Right forelimb (tissue), 1 donor: ENCODE measurements around the gene SENP7.
"Not testable (repeated sequence)": the region's sequence is repeated elsewhere in the genome, so short reads cannot be mapped to it uniquely, and the experiment has no call there.

ENCODE experiments used
- DNase-seq: peaks from one replicate; pipeline ENCODE4 v3.0.0-alpha.2; 2018

Gene SENP7

DNA sequence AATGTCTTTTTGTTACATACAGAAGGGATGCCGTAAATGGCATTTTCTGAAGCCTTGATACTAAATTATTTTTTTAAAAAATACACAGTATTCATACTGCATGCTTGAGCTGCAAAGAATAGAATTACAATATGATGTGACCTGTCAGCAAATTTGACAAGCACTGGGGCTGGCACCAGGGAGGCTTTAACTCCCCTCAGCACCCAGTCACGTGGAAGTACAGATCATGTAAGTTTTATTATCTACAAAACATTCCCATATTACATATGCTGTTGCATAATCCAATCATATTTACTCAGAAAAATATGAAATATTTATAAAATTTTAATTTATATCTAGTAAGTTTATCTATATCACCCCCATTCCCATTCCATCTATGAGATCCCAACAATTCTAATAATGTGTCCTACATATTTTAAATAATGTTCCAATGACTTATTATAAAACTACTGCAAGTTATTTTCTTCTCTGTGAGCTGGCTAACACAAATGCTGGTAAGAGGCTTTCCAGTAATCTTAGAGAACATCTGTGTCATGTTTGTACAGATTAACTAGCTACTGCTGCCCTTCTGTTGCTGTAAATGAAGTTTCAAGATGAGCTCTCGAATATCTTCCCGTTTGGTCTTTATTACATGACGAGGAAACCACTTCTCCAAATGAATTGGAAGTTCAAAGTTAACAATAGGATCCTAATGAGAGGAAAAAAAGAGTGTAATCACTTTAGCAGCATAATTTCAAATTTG is 187.4 kb downstream of the SENP7 start:
- no peak for DNase-seq

DNA sequence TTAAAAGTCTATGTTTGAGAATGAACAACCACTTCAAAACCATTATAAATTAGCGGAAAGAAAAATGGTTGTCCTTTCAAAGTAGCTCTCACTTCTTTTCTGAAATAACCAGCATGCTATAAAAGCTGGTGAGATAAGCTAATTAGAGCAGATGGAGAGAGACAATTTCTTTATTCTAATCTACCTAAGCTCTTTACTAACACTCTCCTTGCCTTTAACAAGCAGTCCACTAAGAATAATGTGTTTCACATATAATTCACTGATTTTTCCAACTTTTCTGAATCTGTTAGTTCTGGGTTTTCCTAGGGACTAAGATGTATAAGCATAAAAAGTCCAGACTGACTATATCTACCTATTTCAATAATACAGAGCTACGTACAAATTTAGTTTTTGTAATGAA is 192.5 kb downstream of the SENP7 start, which contains the start of gene IMPG2:
Gene IMPG2 (minus strand): TSS at position 101 of the 400 bp plus-strand sequence. CDS start 203 bp downstream, outside the sequence.
- no peak for DNase-seq

- DNase-seq, result no peak
Observed at GRCh38 chr3:101319531-101319930, 193.5 kb downstream of the SENP7 start.

GRCh38 chr3:101312545-101312944 is 200.5 kb downstream of the SENP7 start:
- no peak for DNase-seq

DNA sequence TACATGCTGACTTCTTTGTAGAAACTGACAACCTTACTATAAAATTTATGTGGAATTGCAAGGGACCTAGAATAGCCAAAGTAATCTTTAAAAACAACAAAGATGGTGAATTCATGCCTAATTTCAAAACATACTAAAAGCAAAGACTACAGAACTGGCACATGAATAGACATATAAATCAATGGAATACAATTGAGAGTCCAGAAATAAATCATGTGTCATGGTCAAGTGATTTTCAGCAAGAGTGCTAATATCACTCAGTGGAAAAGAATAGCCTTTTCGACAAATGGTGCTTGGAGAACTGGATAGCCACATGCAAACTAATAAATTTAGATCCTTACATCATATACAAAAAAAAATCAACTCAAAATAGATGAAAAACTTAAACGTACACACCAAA is 201.3 kb downstream of the SENP7 start:
- no peak for DNase-seq

GRCh38 chr3:101310978-101311375 is 202.0 kb downstream of the SENP7 start:
- no peak for DNase-seq

DNA sequence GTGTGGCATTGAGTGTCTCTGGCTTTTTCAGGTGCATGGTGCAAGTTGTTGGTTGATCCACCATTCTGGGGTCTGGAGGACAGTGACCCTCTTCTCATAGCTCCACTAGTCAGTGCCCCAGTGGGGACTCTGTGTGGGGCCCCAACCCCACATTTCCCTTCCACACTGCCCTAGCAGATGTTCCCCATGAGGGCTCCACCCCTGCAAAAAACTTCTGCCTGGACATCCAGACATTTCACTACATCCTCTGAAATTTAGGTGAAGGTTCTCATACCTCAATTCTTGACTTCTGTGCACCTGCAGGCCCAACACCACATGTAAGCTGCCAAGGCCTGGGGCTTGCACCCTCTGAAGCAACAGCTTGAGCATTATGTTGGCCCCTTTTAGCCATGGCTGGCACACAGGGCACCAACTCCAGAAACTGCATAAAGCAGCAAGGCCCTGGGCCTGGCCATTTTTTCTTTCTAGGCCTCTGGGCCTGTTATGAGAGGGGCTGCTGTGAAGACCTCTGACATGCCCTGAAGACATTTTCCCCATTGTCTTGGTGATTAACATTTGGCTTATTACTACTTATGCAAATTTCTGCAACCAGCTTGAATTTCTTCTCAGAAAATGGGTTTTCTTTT is 204.8 kb downstream of the SENP7 start:
- not testable (repeated sequence) for DNase-seq

- no peak for DNase-seq
Observed at GRCh38 chr3:101303836-101304235, 209.2 kb downstream of the SENP7 start.

DNA sequence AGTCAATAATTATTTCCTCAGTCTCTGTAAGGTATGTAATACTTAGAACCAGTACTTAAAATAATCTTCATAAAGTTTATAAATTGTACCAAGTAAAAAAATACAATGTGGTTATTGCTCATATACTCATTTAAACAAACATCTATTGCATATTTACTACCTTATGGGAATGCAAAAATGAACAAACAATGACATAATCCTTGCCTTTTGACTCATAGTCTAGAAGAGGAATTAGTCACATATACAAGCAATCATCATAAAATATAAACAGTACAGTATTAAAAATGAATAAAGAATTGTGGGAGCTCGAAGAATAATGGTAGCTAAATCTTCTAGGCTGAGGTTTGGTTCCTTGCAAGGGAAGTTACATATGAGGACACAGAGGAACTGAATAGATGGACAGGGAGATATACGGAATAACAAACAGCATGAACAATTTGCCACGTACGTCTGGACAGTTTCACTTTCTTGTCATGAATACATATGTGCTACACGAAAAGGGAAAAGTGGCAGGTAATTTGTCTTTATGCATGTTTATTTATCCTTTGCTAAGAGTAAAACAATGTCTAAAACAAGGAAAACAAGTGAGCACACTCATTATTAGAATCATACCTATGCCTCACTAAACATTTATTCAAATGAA is 209.8 kb downstream of the SENP7 start:
- DNase-seq, result no peak

DNA sequence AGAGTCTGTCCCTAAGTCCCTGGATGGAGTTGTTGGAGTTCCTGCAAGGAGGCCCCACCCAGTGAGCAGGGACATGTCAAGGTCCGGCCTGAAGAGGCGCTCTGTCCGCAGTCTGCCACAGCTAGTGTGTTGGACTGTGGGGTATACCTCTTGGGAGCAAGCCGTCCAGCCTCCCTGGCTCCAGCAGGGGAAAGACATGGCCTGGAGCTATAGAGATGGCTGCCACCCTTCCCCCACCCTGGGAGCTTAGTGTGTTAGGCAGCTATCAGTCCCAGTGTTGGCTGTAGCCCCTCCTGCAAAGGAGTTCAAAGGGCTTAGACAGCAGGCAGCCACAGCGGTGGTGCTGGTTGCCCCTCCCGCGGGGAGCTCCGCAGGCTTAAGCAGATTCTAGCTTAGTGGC is 212.9 kb downstream of the SENP7 start:
- no peak for DNase-seq

DNA sequence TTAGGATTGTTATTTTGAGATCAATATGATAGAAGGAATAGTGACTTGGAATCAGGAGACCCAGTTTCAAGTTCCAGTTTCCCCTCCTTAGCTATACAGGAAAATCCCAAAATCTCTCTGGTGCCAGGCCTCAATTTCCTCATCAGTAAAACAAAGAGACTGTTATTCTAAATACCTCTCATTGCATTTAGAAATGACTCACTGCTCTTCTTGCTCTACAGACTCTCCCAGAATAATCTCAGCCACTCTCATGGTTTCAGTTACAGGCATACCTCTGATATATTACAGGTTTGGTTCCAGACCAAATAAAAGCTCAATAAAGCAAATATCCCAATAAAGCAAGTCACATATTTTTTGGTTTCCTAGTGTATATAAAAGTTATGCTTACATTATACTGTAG is 221.0 kb downstream of the SENP7 start:
- DNase-seq, result no peak

- DNase-seq, result no peak
Observed at GRCh38 chr3:101288294-101288693, 224.7 kb downstream of the SENP7 start.

GRCh38 chr3:101284757-101285156 is 228.3 kb downstream of the SENP7 start:
- no peak for DNase-seq

DNA sequence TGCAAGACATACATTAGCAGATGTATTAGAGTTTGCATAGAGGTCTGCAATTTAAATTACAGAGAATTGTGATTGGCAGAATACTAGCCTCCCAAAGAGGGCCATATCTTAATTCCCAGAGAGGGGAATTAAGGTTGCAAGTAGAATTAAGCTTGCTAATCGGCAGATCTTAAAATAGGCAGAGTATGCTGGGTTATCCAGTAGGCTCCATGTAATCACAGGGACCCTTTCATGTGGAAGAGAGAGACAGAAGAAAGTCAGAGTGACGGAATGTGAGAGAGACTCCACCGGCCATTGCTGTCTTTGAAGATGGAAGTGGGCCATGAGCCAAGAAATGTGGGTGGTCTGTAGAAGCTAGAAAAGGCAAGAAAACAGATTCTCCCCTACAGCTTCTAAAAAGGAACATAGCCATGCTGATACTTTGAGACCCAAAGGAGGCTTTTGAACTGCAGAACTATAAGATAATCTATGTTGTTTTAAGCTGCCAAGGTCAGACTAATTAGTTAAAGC is 231.4 kb downstream of the SENP7 start:
- peak; percentile 52 for DNase-seq

- DNase-seq, result no peak
Observed at GRCh38 chr3:101279765-101280385, 233.1 kb downstream of the SENP7 start.

DNA sequence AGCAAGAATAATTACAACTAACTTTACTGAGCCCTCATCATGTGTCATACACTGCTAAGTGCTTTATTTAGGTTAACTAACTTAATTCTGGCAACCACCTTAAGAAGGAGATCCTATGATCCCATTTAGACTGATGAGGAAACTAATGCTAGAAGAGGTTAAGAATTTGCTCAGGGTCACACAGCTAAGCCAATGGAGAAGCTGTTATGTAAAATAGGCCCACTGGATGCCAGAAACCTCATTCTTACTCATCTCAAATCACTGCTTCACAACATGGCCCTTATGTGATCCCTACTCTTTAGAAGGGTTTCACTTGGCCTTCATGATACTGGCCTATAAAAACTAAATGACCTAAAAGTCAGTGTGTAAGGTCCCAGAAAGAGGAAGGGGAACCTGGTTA is 233.8 kb downstream of the SENP7 start:
- no peak for DNase-seq

DNA sequence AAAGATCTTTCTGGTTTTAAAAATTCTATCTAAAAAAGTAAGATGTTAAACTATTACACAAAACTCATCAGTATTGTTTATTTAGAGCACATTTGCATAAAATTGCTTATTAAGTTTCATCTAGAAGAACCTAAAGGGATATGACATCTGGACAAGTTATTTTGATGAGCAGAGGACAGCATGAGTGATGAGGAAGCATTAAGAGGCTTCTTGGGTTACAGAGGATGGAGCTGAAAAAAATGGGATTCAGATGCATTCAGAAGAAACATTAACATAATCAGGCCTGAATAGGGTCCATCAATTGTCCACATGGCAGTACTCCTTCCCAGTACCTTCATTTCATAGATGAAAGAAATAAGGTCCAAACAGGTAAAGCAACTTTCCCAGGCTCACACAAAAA is 234.3 kb downstream of the SENP7 start:
- DNase-seq, result no peak
